ENCODE measurements around the gene TMEM141. TPM values are rescaled to one million over a fixed set of nuclear protein-coding genes. Genes with fewer than 3 reads are reported as not detected.
"Not testable (repeated sequence)": the region's sequence is repeated elsewhere in the genome, so short reads cannot be mapped to it uniquely, and the experiment has no call there.

TMEM141 gene
- total and polyA plus RNA-seq, 2 donors = 81.0 TPM

GRCh38 chr9:136776947-136777346 lies 14.2 kb upstream of the TMEM141 start:
- peaks cover 0 to 23% of the 10 kb centered on the region in 2 donors for H3K27me3 ChIP-seq (ENCODE audit: control insufficient read depth in 2 of 2, insufficient read depth in 1 of 2, low read length in 1 of 2)
- H3K27ac ChIP-seq (ENCODE audit: low read depth in 1 of 2, low read length in 1 of 2) = no peak overlapping the region
- H3K36me3 ChIP-seq (ENCODE audit: control insufficient read depth in 2 of 2, insufficient read depth in 2 of 2, low read length in 1 of 2) = no peaks in the 10 kb centered on the region
- H3K4me1 ChIP-seq (ENCODE audit: control insufficient read depth in 2 of 2, insufficient read depth in 2 of 2, low read length in 2 of 2) = peaks cover 0 to 4% of the 10 kb centered on the region in 2 donors
- WGBS = 92% methylated on average over 7 of the region's 7 CpGs
- H3K9me3 ChIP-seq (ENCODE audit: control insufficient read depth in 2 of 2, insufficient read depth in 1 of 2, low read length in 1 of 2) = peaks cover 4 to 13% of the 10 kb centered on the region in 2 donors
- DNase-seq (ENCODE audit: low read depth in 6 of 9, low spot score in 9 of 9) = no peak
- no peak overlapping the region for H3K4me3 ChIP-seq (ENCODE audit: low read length in 2 of 2)

- no peak for DNase-seq (ENCODE audit: low read depth in 6 of 9, low spot score in 9 of 9)
- 90% methylated on average over 14 of the region's 14 CpGs for WGBS
- Histone ChIP-seq H3K4me1 (ENCODE audit: control insufficient read depth in 2 of 2, insufficient read depth in 2 of 2, low read length in 2 of 2) (peaks cover 0 to 4% of the 10 kb centered on the region in 2 donors), H3K9me3 (ENCODE audit: control insufficient read depth in 2 of 2, insufficient read depth in 1 of 2, low read length in 1 of 2) (peaks cover 4 to 13% of the 10 kb centered on the region in 2 donors), H3K4me3 (ENCODE audit: low read length in 2 of 2) (no peak overlapping the region), H3K27ac (ENCODE audit: low read depth in 1 of 2, low read length in 1 of 2) (no peak overlapping the region), H3K36me3 (ENCODE audit: control insufficient read depth in 2 of 2, insufficient read depth in 2 of 2, low read length in 1 of 2) (no peaks in the 10 kb centered on the region), H3K27me3 (ENCODE audit: control insufficient read depth in 2 of 2, insufficient read depth in 1 of 2, low read length in 1 of 2) (peaks cover 0 to 23% of the 10 kb centered on the region in 2 donors)
Observed at GRCh38 chr9:136777359-136777758, 13.8 kb upstream of the TMEM141 start.

GRCh38 chr9:136779808-136780207 lies 11.3 kb upstream of the TMEM141 start:
- WGBS = 91% methylated on average over 5 of the region's 5 CpGs
- peaks cover 0 to 23% of the 10 kb centered on the region in 2 donors for H3K27me3 ChIP-seq (ENCODE audit: control insufficient read depth in 2 of 2, insufficient read depth in 1 of 2, low read length in 1 of 2)
- no peaks in the 10 kb centered on the region for H3K36me3 ChIP-seq (ENCODE audit: control insufficient read depth in 2 of 2, insufficient read depth in 2 of 2, low read length in 1 of 2)
- no peak overlapping the region for H3K27ac ChIP-seq (ENCODE audit: low read depth in 1 of 2, low read length in 1 of 2)
- H3K4me3 ChIP-seq (ENCODE audit: low read length in 2 of 2) = no peak overlapping the region
- no peak for DNase-seq (ENCODE audit: low read depth in 6 of 9, low spot score in 9 of 9)
- H3K4me1 ChIP-seq (ENCODE audit: control insufficient read depth in 2 of 2, insufficient read depth in 2 of 2, low read length in 2 of 2) = no peaks in the 10 kb centered on the region
- H3K9me3 ChIP-seq (ENCODE audit: control insufficient read depth in 2 of 2, insufficient read depth in 1 of 2, low read length in 1 of 2) = no peaks in the 10 kb centered on the region

- 97% methylated on average over 3 of the region's 3 CpGs for WGBS
- H3K27ac ChIP-seq (ENCODE audit: low read depth in 1 of 2, low read length in 1 of 2) = no peak overlapping the region
Observed at GRCh38 chr9:136782452-136782851, 8.7 kb upstream of the TMEM141 start.

GRCh38 chr9:136784249-136784996 lies 6.7 kb upstream of the TMEM141 start:
- 50% methylated on average over 9 of the region's 9 CpGs for WGBS
- no peak for DNase-seq (ENCODE audit: low read depth in 6 of 9, low spot score in 9 of 9)

More at GRCh38 chr9:136782452-136782851, 8.7 kb upstream of the TMEM141 start:
- Histone ChIP-seq H3K4me1 (ENCODE audit: control insufficient read depth in 2 of 2, insufficient read depth in 2 of 2, low read length in 2 of 2) (no peaks in the 10 kb centered on the region), H3K9me3 (ENCODE audit: control insufficient read depth in 2 of 2, insufficient read depth in 1 of 2, low read length in 1 of 2) (no peaks in the 10 kb centered on the region), H3K36me3 (ENCODE audit: control insufficient read depth in 2 of 2, insufficient read depth in 2 of 2, low read length in 1 of 2) (no peaks in the 10 kb centered on the region), H3K27me3 (ENCODE audit: control insufficient read depth in 2 of 2, insufficient read depth in 1 of 2, low read length in 1 of 2) (peaks cover 2 to 27% of the 10 kb centered on the region in 2 donors), H3K4me3 (ENCODE audit: low read length in 2 of 2) (no peak overlapping the region)
- no peak for DNase-seq (ENCODE audit: low read depth in 6 of 9, low spot score in 9 of 9)

GRCh38 chr9:136784997-136785361 lies 6.2 kb upstream of the TMEM141 start:
- Histone ChIP-seq H3K27ac (ENCODE audit: low read depth in 1 of 2, low read length in 1 of 2) (no peak overlapping the region), H3K4me1 (ENCODE audit: control insufficient read depth in 2 of 2, insufficient read depth in 2 of 2, low read length in 2 of 2) (peaks cover 0 to 4% of the 10 kb centered on the region in 2 donors), H3K9me3 (ENCODE audit: control insufficient read depth in 2 of 2, insufficient read depth in 1 of 2, low read length in 1 of 2) (no peaks in the 10 kb centered on the region), H3K27me3 (ENCODE audit: control insufficient read depth in 2 of 2, insufficient read depth in 1 of 2, low read length in 1 of 2) (peaks cover 2 to 11% of the 10 kb centered on the region in 2 donors), H3K36me3 (ENCODE audit: control insufficient read depth in 2 of 2, insufficient read depth in 2 of 2, low read length in 1 of 2) (no peaks in the 10 kb centered on the region), H3K4me3 (ENCODE audit: low read length in 2 of 2) (no peak overlapping the region)
- no peak for DNase-seq (ENCODE audit: low read depth in 6 of 9, low spot score in 9 of 9)
- WGBS = 95% methylated on average over 6 of the region's 6 CpGs

More at GRCh38 chr9:136784249-136784996, 6.7 kb upstream of the TMEM141 start:
- H3K4me1 ChIP-seq (ENCODE audit: control insufficient read depth in 2 of 2, insufficient read depth in 2 of 2, low read length in 2 of 2) = peaks cover 0 to 3% of the 10 kb centered on the region in 2 donors
- H3K9me3 ChIP-seq (ENCODE audit: control insufficient read depth in 2 of 2, insufficient read depth in 1 of 2, low read length in 1 of 2) = no peaks in the 10 kb centered on the region
- H3K4me3 ChIP-seq (ENCODE audit: low read length in 2 of 2) = no peak overlapping the region
- no peaks in the 10 kb centered on the region for H3K36me3 ChIP-seq (ENCODE audit: control insufficient read depth in 2 of 2, insufficient read depth in 2 of 2, low read length in 1 of 2)
- no peak overlapping the region for H3K27ac ChIP-seq (ENCODE audit: low read depth in 1 of 2, low read length in 1 of 2)
- H3K27me3 ChIP-seq (ENCODE audit: control insufficient read depth in 2 of 2, insufficient read depth in 1 of 2, low read length in 1 of 2) = peaks cover 2 to 12% of the 10 kb centered on the region in 2 donors

GRCh38 chr9:136785565-136786355 lies 5.4 kb upstream of the TMEM141 start:
- H3K27me3 ChIP-seq (ENCODE audit: control insufficient read depth in 2 of 2, insufficient read depth in 1 of 2, low read length in 1 of 2); H3K27ac ChIP-seq (ENCODE audit: low read depth in 1 of 2, low read length in 1 of 2): not testable (repeated sequence)

GRCh38 chr9:136786451-136786850 lies 4.7 kb upstream of the TMEM141 start:
- H3K27ac ChIP-seq (ENCODE audit: low read depth in 1 of 2, low read length in 1 of 2) = no peak overlapping the region
- no peak for DNase-seq (ENCODE audit: low read depth in 6 of 9, low spot score in 9 of 9)
- 89% methylated on average over 10 of the region's 10 CpGs for WGBS
- peaks cover 2 to 7% of the 10 kb centered on the region in 2 donors for H3K27me3 ChIP-seq (ENCODE audit: control insufficient read depth in 2 of 2, insufficient read depth in 1 of 2, low read length in 1 of 2)
- no peaks in the 10 kb centered on the region for H3K9me3 ChIP-seq (ENCODE audit: control insufficient read depth in 2 of 2, insufficient read depth in 1 of 2, low read length in 1 of 2)
- H3K4me3 ChIP-seq (ENCODE audit: low read length in 2 of 2) = no peak overlapping the region
- H3K36me3 ChIP-seq (ENCODE audit: control insufficient read depth in 2 of 2, insufficient read depth in 2 of 2, low read length in 1 of 2) = no peaks in the 10 kb centered on the region
- peaks cover 3 to 14% of the 10 kb centered on the region in 2 donors for H3K4me1 ChIP-seq (ENCODE audit: control insufficient read depth in 2 of 2, insufficient read depth in 2 of 2, low read length in 2 of 2)

More at GRCh38 chr9:136785565-136786355, 5.4 kb upstream of the TMEM141 start:
- WGBS = 91% methylated on average over 23 of the region's 23 CpGs
- not testable (repeated sequence) for H3K9me3 ChIP-seq (ENCODE audit: control insufficient read depth in 2 of 2, insufficient read depth in 1 of 2, low read length in 1 of 2); H3K36me3 ChIP-seq (ENCODE audit: control insufficient read depth in 2 of 2, insufficient read depth in 2 of 2, low read length in 1 of 2); H3K4me3 ChIP-seq (ENCODE audit: low read length in 2 of 2); DNase-seq (ENCODE audit: low read depth in 6 of 9, low spot score in 9 of 9)
- H3K4me1 ChIP-seq (ENCODE audit: control insufficient read depth in 2 of 2, insufficient read depth in 2 of 2, low read length in 2 of 2) = peaks cover 3 to 11% of the 10 kb centered on the region in 2 donors

- 79% methylated on average over 4 of the region's 4 CpGs for WGBS
- DNase-seq (ENCODE audit: low read depth in 6 of 9, low spot score in 9 of 9); H3K27me3 ChIP-seq (ENCODE audit: control insufficient read depth in 2 of 2, insufficient read depth in 1 of 2, low read length in 1 of 2); H3K4me3 ChIP-seq (ENCODE audit: low read length in 2 of 2); H3K27ac ChIP-seq (ENCODE audit: low read depth in 1 of 2, low read length in 1 of 2); H3K36me3 ChIP-seq (ENCODE audit: control insufficient read depth in 2 of 2, insufficient read depth in 2 of 2, low read length in 1 of 2); H3K9me3 ChIP-seq (ENCODE audit: control insufficient read depth in 2 of 2, insufficient read depth in 1 of 2, low read length in 1 of 2): not testable (repeated sequence)
- peaks cover 6 to 19% of the 10 kb centered on the region in 2 donors for H3K4me1 ChIP-seq (ENCODE audit: control insufficient read depth in 2 of 2, insufficient read depth in 2 of 2, low read length in 2 of 2)
Observed at GRCh38 chr9:136786983-136787382, 4.2 kb upstream of the TMEM141 start.

Data from thymus (tissue), 11 donors.